ENCODE measurements around the gene MPDU1. TPM values are rescaled to one million over a fixed set of nuclear protein-coding genes. Genes with fewer than 3 reads are reported as not detected.
A peak's percentile ranks its signal among the peaks of the same experiment; 100 is the strongest.

Gene MPDU1
- total and polyA plus RNA-seq, 4 donors = 55.3 to 136 (median 91.2) TPM

DNA sequence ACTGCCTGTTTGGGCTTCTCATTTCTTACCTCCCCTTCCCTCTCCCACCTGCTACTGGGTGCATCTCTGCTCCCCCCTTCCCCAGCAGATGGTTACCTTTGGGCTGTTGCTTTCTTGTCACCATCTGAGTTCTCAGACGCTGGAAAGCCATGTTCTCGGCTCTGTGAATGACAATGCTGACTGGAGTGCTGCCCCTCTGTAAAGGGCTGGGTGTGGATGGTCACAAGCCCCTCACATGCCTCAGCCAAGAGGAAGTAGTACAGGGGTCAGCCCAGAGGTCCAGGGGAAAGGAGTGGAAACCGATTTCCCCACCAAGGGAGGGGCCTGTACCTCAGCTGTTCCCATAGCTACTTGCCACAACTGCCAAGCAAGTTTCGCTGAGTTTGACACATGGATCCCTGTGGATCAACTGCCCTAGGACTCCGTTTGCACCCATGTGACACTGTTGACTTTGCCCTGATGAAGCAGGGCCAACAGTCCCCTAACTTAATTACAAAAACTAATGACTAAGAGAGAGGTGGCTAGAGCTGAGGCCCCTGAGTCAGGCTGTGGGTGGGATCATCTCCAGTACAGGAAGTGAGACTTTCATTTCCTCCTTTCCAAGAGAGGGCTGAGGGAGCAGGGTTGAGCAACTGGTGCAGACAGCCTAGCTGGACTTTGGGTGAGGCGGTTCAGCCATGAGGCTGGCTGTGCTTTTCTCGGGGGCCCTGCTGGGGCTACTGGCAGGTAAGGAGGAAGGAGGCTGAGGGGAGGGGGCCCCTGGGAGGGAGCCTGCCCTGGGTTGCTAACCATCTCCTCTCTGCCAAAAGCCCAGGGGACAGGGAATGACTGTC lies 4.4 kb upstream of the MPDU1 start, which contains the start of gene CD68:
CD68 (plus strand) TSS at position 638 of the 833 bp plus-strand sequence; CDS start at position 678, 40 bp downstream.
- peaks cover 20 to 75% (median 55%) of the 10 kb centered on the region in 4 donors for H3K4me1 ChIP-seq (ENCODE audit: control insufficient read depth in 4 of 4, insufficient read depth in 4 of 4, low read length in 3 of 4)
- H3K27me3 ChIP-seq (ENCODE audit: control insufficient read depth in 4 of 4, insufficient read depth in 4 of 4, low read length in 3 of 4) = no peaks in the 10 kb centered on the region
- 14% methylated on average over 7 of the region's 7 CpGs for WGBS
- no peak for TF ChIP-seq REST (IDR thresholded peaks at IDR 0.05)
- TF ChIP-seq GABPA (IDR thresholded peaks at IDR 0.05 in 1 of 2, conservative IDR thresholded peaks at IDR 0.05 in 1 of 2) = peak in 1 of 2 donors; percentile 84
- TF ChIP-seq, protein P1, sequence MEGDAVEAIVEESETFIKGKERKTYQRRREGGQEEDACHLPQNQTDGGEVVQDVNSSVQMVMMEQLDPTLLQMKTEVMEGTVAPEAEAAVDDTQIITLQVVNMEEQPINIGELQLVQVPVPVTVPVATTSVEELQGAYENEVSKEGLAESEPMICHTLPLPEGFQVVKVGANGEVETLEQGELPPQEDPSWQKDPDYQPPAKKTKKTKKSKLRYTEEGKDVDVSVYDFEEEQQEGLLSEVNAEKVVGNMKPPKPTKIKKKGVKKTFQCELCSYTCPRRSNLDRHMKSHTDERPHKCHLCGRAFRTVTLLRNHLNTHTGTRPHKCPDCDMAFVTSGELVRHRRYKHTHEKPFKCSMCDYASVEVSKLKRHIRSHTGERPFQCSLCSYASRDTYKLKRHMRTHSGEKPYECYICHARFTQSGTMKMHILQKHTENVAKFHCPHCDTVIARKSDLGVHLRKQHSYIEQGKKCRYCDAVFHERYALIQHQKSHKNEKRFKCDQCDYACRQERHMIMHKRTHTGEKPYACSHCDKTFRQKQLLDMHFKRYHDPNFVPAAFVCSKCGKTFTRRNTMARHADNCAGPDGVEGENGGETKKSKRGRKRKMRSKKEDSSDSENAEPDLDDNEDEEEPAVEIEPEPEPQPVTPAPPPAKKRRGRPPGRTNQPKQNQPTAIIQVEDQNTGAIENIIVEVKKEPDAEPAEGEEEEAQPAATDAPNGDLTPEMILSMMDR (IDR thresholded peaks at IDR 0.05; ENCODE audit: low read depth, low read length, missing input control) = no peak
- TF ChIP-seq RAD21 (IDR thresholded peaks at IDR 0.05) = no peak
- TF ChIP-seq EGR1 (IDR thresholded peaks at IDR 0.05; ENCODE audit: low read depth in 2 of 2) = no peak
- peak; percentile 79 for TF ChIP-seq FOXA2 (IDR thresholded peaks at IDR 0.05)
- TF ChIP-seq HNF4A (conservative IDR thresholded peaks at IDR 0.05) = peak; percentile 75 to 80
- TF ChIP-seq YY1 (IDR thresholded peaks at IDR 0.05) = peak; percentile 64
- peak in 1 of 2 donors; percentile 78 for TF ChIP-seq JUND (IDR thresholded peaks at IDR 0.05)
- TF ChIP-seq ZBTB33 (IDR thresholded peaks at IDR 0.05) = peak; percentile 60
- TF ChIP-seq HNF4G (IDR thresholded peaks at IDR 0.05) = peak; percentile 18
- no peak for TF ChIP-seq NR2F2 (IDR thresholded peaks at IDR 0.05)
- TF ChIP-seq FOXA1 (IDR thresholded peaks at IDR 0.05) = no peak
- TF ChIP-seq, protein P2, sequence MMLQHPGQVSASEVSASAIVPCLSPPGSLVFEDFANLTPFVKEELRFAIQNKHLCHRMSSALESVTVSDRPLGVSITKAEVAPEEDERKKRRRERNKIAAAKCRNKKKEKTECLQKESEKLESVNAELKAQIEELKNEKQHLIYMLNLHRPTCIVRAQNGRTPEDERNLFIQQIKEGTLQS (IDR thresholded peaks at IDR 0.05) = no peak
- TF ChIP-seq RXRA (IDR thresholded peaks at IDR 0.05) = peak; percentile 28 to 74
- peak; percentile 85 for TF ChIP-seq MAX (IDR thresholded peaks at IDR 0.05)
- no peak for TF ChIP-seq TAF1 (conservative IDR thresholded peaks at IDR 0.05)
- peak; percentile 80 for TF ChIP-seq SP1 (IDR thresholded peaks at IDR 0.05)
- peak within 1 kb of the TSS; percentile 82 to 96 for H3K27ac ChIP-seq (ENCODE audit: low read depth in 1 of 2, low read length in 2 of 2)
- H3K9ac ChIP-seq (ENCODE audit: low read depth in 1 of 2, low read length in 2 of 2) = peak within 1 kb of the TSS; percentile 20 to 21
- H3K4me3 ChIP-seq (ENCODE audit: low read depth in 1 of 3, low read length in 3 of 3) = peak within 1 kb of the TSS; percentile 25 to 43 (median 36)
- H3K9me3 ChIP-seq (ENCODE audit: control insufficient read depth in 4 of 4, low read length in 3 of 4) = no peaks in the 10 kb centered on the region
- H3K36me3 ChIP-seq (ENCODE audit: control insufficient read depth in 4 of 4, insufficient read depth in 3 of 4, low read depth in 1 of 4, low read length in 3 of 4) = peaks cover 20 to 40% (median 39%) of the 10 kb centered on the region in 4 donors
- peak; percentile 55 for DNase-seq (ENCODE audit: low spot score)
